Measurements from ENCODE around the gene ASIC4.

ASIC4 gene

GRCh38 chr2:219554350-219554749, 40.1 kb downstream of the ASIC4 start:
- TF ChIP-seq, protein P1, sequence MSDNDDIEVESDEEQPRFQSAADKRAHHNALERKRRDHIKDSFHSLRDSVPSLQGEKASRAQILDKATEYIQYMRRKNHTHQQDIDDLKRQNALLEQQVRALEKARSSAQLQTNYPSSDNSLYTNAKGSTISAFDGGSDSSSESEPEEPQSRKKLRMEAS (IDR thresholded peaks at IDR 0.05; ENCODE audit: low read depth, low read length) = no peak
- TF ChIP-seq POLR2A (IDR thresholded peaks at IDR 0.05; ENCODE audit: extremely low read depth, insufficient read length) (no peak), MYC (IDR thresholded peaks at IDR 0.05; ENCODE audit: low read depth, low read length) (no peak)
- TF ChIP-seq, protein P2, sequence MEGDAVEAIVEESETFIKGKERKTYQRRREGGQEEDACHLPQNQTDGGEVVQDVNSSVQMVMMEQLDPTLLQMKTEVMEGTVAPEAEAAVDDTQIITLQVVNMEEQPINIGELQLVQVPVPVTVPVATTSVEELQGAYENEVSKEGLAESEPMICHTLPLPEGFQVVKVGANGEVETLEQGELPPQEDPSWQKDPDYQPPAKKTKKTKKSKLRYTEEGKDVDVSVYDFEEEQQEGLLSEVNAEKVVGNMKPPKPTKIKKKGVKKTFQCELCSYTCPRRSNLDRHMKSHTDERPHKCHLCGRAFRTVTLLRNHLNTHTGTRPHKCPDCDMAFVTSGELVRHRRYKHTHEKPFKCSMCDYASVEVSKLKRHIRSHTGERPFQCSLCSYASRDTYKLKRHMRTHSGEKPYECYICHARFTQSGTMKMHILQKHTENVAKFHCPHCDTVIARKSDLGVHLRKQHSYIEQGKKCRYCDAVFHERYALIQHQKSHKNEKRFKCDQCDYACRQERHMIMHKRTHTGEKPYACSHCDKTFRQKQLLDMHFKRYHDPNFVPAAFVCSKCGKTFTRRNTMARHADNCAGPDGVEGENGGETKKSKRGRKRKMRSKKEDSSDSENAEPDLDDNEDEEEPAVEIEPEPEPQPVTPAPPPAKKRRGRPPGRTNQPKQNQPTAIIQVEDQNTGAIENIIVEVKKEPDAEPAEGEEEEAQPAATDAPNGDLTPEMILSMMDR (IDR thresholded peaks at IDR 0.05; ENCODE audit: low read depth, low read length) = no peak
- DNase-seq (ENCODE audit: low read depth) = no peak
- H3K4me3 ChIP-seq (ENCODE audit: low read depth, low read length) = no peak overlapping the region

- DNase-seq (ENCODE audit: low read depth) = no peak
- TF ChIP-seq, protein P2 (IDR thresholded peaks at IDR 0.05; ENCODE audit: low read depth, low read length) = no peak
- no peak for TF ChIP-seq MYC (IDR thresholded peaks at IDR 0.05; ENCODE audit: low read depth, low read length)
- TF ChIP-seq, protein P1 (IDR thresholded peaks at IDR 0.05; ENCODE audit: low read depth, low read length) = no peak
- no peak for TF ChIP-seq POLR2A (IDR thresholded peaks at IDR 0.05; ENCODE audit: extremely low read depth, insufficient read length)
- H3K4me3 ChIP-seq (ENCODE audit: low read depth, low read length) = no peak overlapping the region
These were observed 41.7 kb downstream of the ASIC4 start for GRCh38 chr2:219555956-219556355.

DNA sequence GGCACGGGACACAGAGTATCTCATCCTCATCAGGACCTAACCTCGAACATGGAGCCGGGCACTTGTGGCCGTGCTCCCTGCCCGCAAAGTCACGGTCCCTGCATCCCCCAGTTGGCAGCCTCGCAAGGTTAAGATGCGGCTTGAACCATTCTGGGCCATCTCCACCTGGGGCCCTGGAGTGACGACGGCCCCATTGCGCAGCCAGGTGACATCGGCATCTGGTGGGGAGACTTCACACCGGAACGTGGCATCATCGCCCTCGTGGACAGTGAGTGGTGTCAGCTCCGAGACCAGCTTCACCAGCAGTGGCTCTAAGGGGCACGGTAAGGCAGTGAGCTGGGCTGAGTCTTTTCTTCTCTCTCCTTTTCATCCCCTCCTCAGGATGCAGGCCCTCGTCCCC, 42.1 kb downstream of the ASIC4 start:
- no peak for DNase-seq (ENCODE audit: low read depth)
- no peak overlapping the region for H3K4me3 ChIP-seq (ENCODE audit: low read depth, low read length)
- TF ChIP-seq MYC (IDR thresholded peaks at IDR 0.05; ENCODE audit: low read depth, low read length) (no peak), POLR2A (IDR thresholded peaks at IDR 0.05; ENCODE audit: extremely low read depth, insufficient read length) (no peak)
- TF ChIP-seq, protein P1 (IDR thresholded peaks at IDR 0.05; ENCODE audit: low read depth, low read length) = no peak
- TF ChIP-seq, protein P2 (IDR thresholded peaks at IDR 0.05; ENCODE audit: low read depth, low read length) = no peak

DNA sequence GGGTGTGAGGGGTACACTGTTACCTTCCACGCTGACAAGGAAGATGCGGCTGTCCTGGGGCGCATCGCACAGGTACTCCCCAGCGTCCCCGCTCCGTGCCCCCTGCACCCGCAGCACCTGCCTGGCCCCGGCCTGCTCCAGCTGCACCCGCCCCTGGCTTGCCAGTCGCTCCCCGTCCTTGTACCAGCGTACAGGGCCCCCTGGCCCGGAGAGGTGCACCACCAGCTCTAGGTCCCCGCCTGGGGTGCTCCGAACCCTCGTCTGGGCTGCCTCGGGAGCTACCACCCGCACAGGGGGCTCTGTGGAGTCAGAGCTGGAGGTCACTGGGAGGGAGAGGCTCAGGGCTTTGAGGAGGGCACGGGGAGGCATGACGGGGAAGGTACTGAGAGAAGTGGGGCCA, 43.0 kb downstream of the ASIC4 start:
- TF ChIP-seq, protein P2 (IDR thresholded peaks at IDR 0.05; ENCODE audit: low read depth, low read length) = no peak
- TF ChIP-seq, protein P1 (IDR thresholded peaks at IDR 0.05; ENCODE audit: low read depth, low read length) = no peak
- TF ChIP-seq POLR2A (IDR thresholded peaks at IDR 0.05; ENCODE audit: extremely low read depth, insufficient read length) (no peak), MYC (IDR thresholded peaks at IDR 0.05; ENCODE audit: low read depth, low read length) (no peak)
- no peak overlapping the region for H3K4me3 ChIP-seq (ENCODE audit: low read depth, low read length)
- DNase-seq (ENCODE audit: low read depth) = no peak

- DNase-seq (ENCODE audit: low read depth) = no peak
These were observed 43.8 kb downstream of the ASIC4 start for GRCh38 chr2:219557791-219558785.

More at GRCh38 chr2:219557791-219558785, 43.8 kb downstream of the ASIC4 start:
- TF ChIP-seq POLR2A (IDR thresholded peaks at IDR 0.05; ENCODE audit: extremely low read depth, insufficient read length) (no peak), MYC (IDR thresholded peaks at IDR 0.05; ENCODE audit: low read depth, low read length) (no peak)
- TF ChIP-seq, protein P2 (IDR thresholded peaks at IDR 0.05; ENCODE audit: low read depth, low read length) = no peak
- TF ChIP-seq, protein P1 (IDR thresholded peaks at IDR 0.05; ENCODE audit: low read depth, low read length) = no peak
- no peak overlapping the region for H3K4me3 ChIP-seq (ENCODE audit: low read depth, low read length)
